HG02981 (cell line): ENCODE measurements around the gene TSPAN33.
"Not testable (repeated sequence)": the region's sequence is repeated elsewhere in the genome, so short reads cannot be mapped to it uniquely, and the experiment has no call there.

Source experiments
- ATAC-seq: cut with Tn5 transposase; IDR thresholded peaks from one replicate; pipeline ENCODE4 v1.9.1; 2021; ENCODE audit warnings: mild to moderate bottlenecking, moderate library complexity; ENCODE audit not compliant: unreplicated experiment

The TSPAN33 gene

GRCh38 chr7:129169686-129170440, 25.4 kb downstream of the TSPAN33 start:
- peak; percentile 45 for ATAC-seq

- ATAC-seq: no peak
Observed at GRCh38 chr7:129170441-129171021, 26.0 kb downstream of the TSPAN33 start.

GRCh38 chr7:129173861-129174260, 29.4 kb downstream of the TSPAN33 start:
- not testable (repeated sequence) for ATAC-seq

GRCh38 chr7:129176916-129177710, 32.6 kb downstream of the TSPAN33 start:
- no peak for ATAC-seq

- ATAC-seq: no peak
Observed at GRCh38 chr7:129184981-129185670, 40.6 kb downstream of the TSPAN33 start.

- ATAC-seq: no peak
Observed at GRCh38 chr7:129186749-129187260, 42.3 kb downstream of the TSPAN33 start.

- ATAC-seq: no peak
Observed at GRCh38 chr7:129187681-129188371, 43.3 kb downstream of the TSPAN33 start.

- no peak for ATAC-seq
Observed at GRCh38 chr7:129188372-129188891, 43.9 kb downstream of the TSPAN33 start, which contains the start of gene SMO. TSS of gene SMO (plus strand) at chr7:129188633. CDS start at chr7:129189152, 519 bp downstream.

GRCh38 chr7:129188892-129189660, 44.6 kb downstream of the TSPAN33 start:
- ATAC-seq: no peak

- ATAC-seq: no peak
Observed at GRCh38 chr7:129189661-129190310, 45.3 kb downstream of the TSPAN33 start.

- ATAC-seq: no peak
Observed at GRCh38 chr7:129191272-129191671, 46.8 kb downstream of the TSPAN33 start.

GRCh38 chr7:129193892-129194291, 49.4 kb downstream of the TSPAN33 start:
- ATAC-seq: no peak

- no peak for ATAC-seq
Observed at GRCh38 chr7:129197771-129198170, 53.3 kb downstream of the TSPAN33 start.

GRCh38 chr7:129199406-129199805, 54.9 kb downstream of the TSPAN33 start:
- no peak for ATAC-seq

GRCh38 chr7:129202058-129202777, 57.7 kb downstream of the TSPAN33 start:
- ATAC-seq: no peak

- no peak for ATAC-seq
Observed at GRCh38 chr7:129203050-129203741, 58.7 kb downstream of the TSPAN33 start.

GRCh38 chr7:129205126-129205818, 60.8 kb downstream of the TSPAN33 start:
- ATAC-seq: no peak
